VCaP (cell line): ENCODE measurements around the gene TANK.

ENCODE experiments used
- H3K27ac ChIP-seq: fragments of 450-650 bp; 2 replicates; pipeline ENCODE4 v1.5.1; 2017
- CTCF ChIP-seq: fragments of 450-650 bp; conservative IDR thresholded peaks from 2 replicates; pipeline ENCODE4 v1.5.1; 2017; ENCODE audit warnings: mild to moderate bottlenecking, moderate library complexity

TANK gene

GRCh38 chr2:161116509-161116908, 43.7 kb upstream of the TANK start:
- H3K27ac ChIP-seq: no peak overlapping the region
- TF ChIP-seq CTCF: no peak

DNA sequence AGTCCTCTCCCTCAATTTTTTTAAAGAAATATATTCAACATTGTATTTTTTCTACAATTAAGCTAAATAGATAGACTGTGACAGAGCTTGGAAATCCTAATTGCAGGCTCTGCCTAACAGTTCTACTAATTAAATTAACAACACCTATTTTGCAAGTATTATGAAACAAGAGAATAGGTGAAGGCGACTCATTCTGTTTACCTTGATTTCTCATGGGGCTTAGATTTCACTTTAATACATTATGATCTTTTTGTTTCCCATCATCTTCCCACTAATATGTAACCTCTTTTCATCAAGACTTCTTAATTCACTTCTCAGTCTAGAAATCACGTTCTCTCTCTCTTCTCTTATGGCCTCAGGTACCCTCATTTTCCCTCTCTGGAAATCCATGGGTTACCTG, 42.7 kb upstream of the TANK start:
- no peak overlapping the region for H3K27ac ChIP-seq
- TF ChIP-seq CTCF: no peak

DNA sequence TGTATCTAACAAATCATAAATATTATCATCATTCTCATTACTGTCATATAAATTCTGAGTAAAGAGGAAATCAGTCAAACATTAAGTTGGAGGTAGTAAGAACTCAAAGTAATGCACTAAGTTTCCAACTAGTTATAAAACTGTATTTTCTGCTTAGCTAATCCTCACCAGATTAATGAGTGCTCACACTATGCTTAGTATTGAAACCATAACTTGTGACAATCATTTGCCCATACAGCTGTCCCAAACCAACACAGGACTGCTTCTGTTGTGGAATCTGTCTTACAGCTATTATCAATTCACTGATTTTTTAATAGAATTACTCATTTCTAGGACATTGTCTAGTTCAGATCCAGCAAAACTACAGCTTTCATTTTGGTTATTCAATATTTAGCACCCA, 41.5 kb upstream of the TANK start:
- H3K27ac ChIP-seq: no peak overlapping the region
- no peak for TF ChIP-seq CTCF

DNA sequence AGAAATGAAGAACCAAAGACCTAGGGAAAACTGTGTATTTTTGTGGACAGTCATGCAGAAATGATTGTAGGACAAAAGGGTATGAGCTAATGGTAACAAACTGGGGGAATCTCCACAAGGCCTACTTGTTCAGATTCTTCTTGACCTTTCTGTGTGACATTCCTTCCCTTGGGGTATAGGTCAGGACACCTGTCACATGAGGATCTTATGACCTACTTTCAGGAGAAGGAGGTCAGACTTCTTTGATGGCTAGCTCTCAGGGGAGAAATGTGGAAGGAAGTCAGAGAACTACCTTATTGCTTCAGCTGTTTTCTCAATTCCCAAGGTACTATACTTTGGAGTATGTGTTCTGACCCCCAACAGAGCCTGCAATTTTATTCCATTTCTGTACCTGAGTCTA, 40.7 kb upstream of the TANK start:
- TF ChIP-seq CTCF: no peak
- H3K27ac ChIP-seq: no peak overlapping the region

DNA sequence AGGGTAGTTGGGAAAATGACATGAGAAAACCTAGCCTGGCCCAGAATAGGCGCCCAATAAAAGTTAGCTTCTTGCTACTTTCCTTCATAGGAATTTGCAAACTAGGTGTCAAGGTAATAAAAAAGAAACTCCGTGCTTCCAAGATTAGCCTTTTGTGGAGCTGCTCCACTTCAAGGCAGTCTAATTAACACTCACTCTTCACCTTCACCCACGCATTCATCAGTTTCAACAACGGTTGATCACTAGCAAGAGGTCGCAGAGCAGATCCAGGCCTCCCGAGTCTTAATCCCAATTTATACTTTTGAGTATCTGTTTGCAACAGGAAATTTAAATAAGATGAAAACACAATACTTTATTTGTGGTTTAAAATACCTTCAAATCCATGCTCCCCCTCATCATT, 39.5 kb upstream of the TANK start:
- no peak overlapping the region for H3K27ac ChIP-seq
- TF ChIP-seq CTCF: no peak

DNA sequence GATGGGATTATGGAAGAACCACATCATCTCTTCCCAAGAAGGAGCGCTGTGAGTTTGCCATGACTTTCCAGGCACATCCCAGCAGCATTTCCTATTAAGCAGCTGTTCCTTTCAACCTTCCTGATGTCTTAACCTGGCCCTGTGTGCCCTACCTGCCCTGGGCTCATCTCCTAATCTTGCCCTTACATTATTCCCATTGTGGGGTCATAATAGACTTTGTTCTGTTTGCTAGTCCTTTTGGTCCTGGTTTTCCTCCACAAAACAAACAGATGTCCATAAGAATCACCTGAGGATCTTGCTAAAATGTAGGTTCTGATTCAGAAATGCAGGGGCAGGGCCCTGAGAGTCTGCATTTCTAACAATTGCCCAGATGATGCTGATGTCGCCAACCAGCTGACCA, 38.6 kb upstream of the TANK start:
- TF ChIP-seq CTCF: no peak
- H3K27ac ChIP-seq: no peak overlapping the region

DNA sequence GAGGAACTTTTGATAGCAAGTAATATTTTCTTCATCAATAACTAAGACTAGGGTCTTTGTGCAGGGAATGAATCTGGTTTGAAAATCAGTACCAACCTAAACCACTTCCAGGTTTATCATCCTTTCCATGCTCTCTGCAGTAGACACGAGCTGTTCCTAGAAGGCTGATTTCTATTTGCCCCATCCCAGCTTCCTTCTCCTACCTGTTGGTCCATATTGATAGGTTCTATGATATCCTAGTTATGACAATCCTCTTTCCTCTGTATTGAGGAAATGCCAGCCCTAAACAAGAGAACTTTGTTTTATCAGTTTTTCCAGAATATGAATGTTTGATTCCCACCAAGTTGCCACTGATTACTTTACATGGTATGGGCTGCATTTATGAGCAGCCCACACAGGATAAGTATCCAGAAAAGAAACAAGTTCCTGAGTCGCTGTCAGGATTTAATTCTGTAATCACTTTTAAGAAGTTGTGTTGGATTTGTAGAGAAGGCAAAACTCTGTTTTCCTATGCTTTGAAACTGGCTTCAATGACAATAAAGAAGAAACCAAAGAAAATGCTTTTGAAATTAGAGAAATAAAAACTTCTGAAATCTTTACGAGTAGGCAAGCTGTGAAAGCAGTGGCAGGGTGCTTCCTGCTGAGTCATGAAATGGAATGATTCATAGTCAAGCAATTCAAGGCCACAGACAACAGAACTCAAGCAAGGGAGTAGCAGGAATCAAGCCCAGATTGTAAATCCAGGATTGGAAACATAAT, 37.3 kb upstream of the TANK start:
- peak overlapping the region; percentile 10; the same call in 1 of the 2 replicates for H3K27ac ChIP-seq
- TF ChIP-seq CTCF: no peak
